ENCODE results near the gene CITED4. TPM values are rescaled to one million over a fixed set of nuclear protein-coding genes. Genes with fewer than 3 reads are reported as not detected.

The CITED4 gene
- total RNA-seq, 2 experiments from 2014 or later: 6.7 to 7.4 TPM

DNA sequence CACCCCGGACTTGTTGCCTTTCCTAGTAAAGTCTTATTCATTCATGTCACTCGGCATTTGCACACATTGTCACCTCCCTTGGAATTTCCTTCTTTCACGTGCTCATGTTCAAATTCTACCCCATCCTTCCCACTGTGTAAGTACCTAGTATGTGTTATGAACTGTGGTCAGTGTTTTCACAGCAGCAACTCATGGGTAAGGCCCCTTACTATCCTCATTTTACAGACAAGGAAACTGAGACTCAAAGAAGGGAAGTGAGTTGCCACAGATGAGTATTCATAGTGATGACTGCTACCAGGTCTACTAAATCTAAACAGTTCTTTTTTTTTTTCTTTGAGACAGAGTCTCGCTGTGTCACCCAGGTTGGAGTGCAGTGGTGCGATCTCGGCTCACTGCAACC lies 10.5 kb downstream of the CITED4 start:
- TF ChIP-seq CTCF (IDR thresholded peaks at IDR 0.05): no peak
- POLR2A ChIA-PET: interaction anchor here (0.6 to 1.8 kb wide), 2 partner anchors 15 to 78 kb away, joined by 5 to 9 read pairs; no protein-coding TSS in a partner anchor
- no peak for DNase-seq
- no peaks in the 10 kb centered on the region for H3K9me3 Mint-ChIP-seq
- H3K36me3 Mint-ChIP-seq (ENCODE audit: low read depth): no peaks in the 10 kb centered on the region
- intact Hi-C loops (cut with micrococcal nuclease): loop anchor here (2.0 kb wide), 1 partner anchor 77 kb away; no protein-coding TSS in a partner anchor
- no peak overlapping the region for H3K27ac Mint-ChIP-seq
- no peak for ATAC-seq
- CTCF ChIA-PET: interaction anchor here (1.1 to 5.9 kb wide), 11 partner anchors 9 to 320 kb away, joined by 3 to 169 read pairs (median 12); partner anchors contain the start of genes CITED4 and ZNF684
- no peaks in the 10 kb centered on the region for H3K27me3 Mint-ChIP-seq
- no peak overlapping the region for H3K4me3 Mint-ChIP-seq
- peaks cover 6% of the 10 kb centered on the region for H3K4me1 Mint-ChIP-seq (ENCODE audit: low read depth)

GRCh38 chr1:40849801-40850592 lies 12.2 kb downstream of the CITED4 start:
- H3K27ac Mint-ChIP-seq: peak overlapping the region; percentile 49
- no peaks in the 10 kb centered on the region for H3K27me3 Mint-ChIP-seq
- ATAC-seq (peak; percentile 92), DNase-seq (peak; percentile 85)
- peak overlapping the region; percentile 22 for H3K4me3 Mint-ChIP-seq
- H3K4me1 Mint-ChIP-seq (ENCODE audit: low read depth): peaks cover 12% of the 10 kb centered on the region
- TF ChIP-seq CTCF (IDR thresholded peaks at IDR 0.05): peak; percentile 86
- intact Hi-C loops (cut with micrococcal nuclease): loop anchor here (2.0 to 5.0 kb wide), 2 partner anchors 75 to 238 kb away; no protein-coding TSS in a partner anchor
- no peaks in the 10 kb centered on the region for H3K36me3 Mint-ChIP-seq (ENCODE audit: low read depth)
- ChIA-PET CTCF (interaction anchor here (0.6 to 5.9 kb wide), 45 partner anchors 10 to 318 kb away, joined by 3 to 169 read pairs (median 4); partner anchors contain the start of genes CITED4, NFYC and ZNF684), POLR2A (interaction anchor here (0.8 to 1.8 kb wide), 4 partner anchors 13 to 121 kb away, joined by 3 to 9 read pairs (median 5); partner anchors contain the start of gene CITED4)
- no peaks in the 10 kb centered on the region for H3K9me3 Mint-ChIP-seq

- Mint-ChIP-seq H3K27me3 (no peaks in the 10 kb centered on the region), H3K36me3 (ENCODE audit: low read depth) (no peaks in the 10 kb centered on the region), H3K27ac (no peak overlapping the region), H3K9me3 (no peaks in the 10 kb centered on the region), H3K4me1 (ENCODE audit: low read depth) (peaks cover 16% of the 10 kb centered on the region), H3K4me3 (no peak overlapping the region)
- intact Hi-C loops (cut with micrococcal nuclease): loop anchor here (5.0 kb wide), 1 partner anchor 236 kb away; no protein-coding TSS in a partner anchor
- ChIA-PET CTCF (interaction anchor here (1.0 to 5.9 kb wide), 15 partner anchors 12 to 236 kb away, joined by 3 to 169 read pairs (median 5); partner anchors contain the start of gene CITED4), POLR2A (no interaction called here)
- ATAC-seq (no peak), DNase-seq (peak; percentile 15)
- peak; percentile 19 for TF ChIP-seq CTCF (IDR thresholded peaks at IDR 0.05)
Observed at GRCh38 chr1:40848530-40849189, 13.5 kb downstream of the CITED4 start.

DNA sequence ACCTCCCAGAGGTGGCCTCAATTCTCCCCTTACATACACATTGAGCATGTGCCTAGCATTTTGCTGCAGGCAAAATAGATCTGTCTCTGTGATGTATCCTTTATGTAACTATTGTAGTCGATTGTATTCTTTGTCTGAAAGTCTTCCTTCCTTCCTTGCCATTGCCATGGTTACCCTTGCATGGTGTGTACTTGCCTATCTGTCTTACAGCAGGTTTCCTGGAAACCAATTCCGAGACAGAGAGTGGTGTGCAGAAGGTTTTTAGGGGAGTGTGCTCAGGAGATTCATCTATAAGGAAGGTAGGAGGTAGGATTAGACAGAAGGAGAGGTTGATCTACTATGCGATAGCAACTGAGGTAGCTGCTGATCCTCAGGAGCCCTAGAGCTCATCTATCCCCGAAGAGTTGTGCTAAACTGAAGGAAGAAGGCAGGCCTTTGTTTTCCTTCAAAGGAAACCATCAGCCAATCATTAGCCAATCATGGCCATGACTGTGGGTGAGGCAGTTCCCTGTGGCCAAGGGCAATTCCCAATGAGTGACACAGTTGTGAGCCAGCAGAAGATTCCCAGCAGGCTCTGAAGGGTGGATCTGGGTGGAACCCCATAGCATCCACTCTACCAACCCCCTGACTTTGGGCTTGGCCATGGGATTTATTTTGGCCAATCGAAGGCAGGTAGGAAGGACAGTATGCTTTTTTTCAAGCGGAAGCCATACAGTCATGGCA lies 15.0 kb downstream of the CITED4 start:
- intact Hi-C loops (cut with micrococcal nuclease): loop anchor here (5.0 kb wide), 1 partner anchor 235 kb away; no protein-coding TSS in a partner anchor
- ATAC-seq: no peak
- ChIA-PET POLR2A (no interaction called here), CTCF (interaction anchor here (0.9 to 5.9 kb wide), 5 partner anchors 13 to 222 kb away, joined by 3 to 169 read pairs (median 42); partner anchors contain the start of gene CITED4)
- H3K4me1 Mint-ChIP-seq (ENCODE audit: low read depth): peaks cover 16% of the 10 kb centered on the region
- no peaks in the 10 kb centered on the region for H3K27me3 Mint-ChIP-seq
- H3K9me3 Mint-ChIP-seq: no peaks in the 10 kb centered on the region
- H3K27ac Mint-ChIP-seq: no peak overlapping the region
- DNase-seq: no peak
- no peak for TF ChIP-seq CTCF (IDR thresholded peaks at IDR 0.05)
- no peaks in the 10 kb centered on the region for H3K36me3 Mint-ChIP-seq (ENCODE audit: low read depth)
- H3K4me3 Mint-ChIP-seq: no peak overlapping the region
